DMS 273 treated with DMSO at 0.1 percent for 48 hours (cell line): ENCODE data around the gene FMNL1.
A peak's percentile ranks its signal among the peaks of the same experiment; 100 is the strongest.

Experiments
- DNase-seq: peaks from one replicate; lab custom pipeline; 2025; lab: John Stamatoyannopoulos, UW

FMNL1 gene

DNA sequence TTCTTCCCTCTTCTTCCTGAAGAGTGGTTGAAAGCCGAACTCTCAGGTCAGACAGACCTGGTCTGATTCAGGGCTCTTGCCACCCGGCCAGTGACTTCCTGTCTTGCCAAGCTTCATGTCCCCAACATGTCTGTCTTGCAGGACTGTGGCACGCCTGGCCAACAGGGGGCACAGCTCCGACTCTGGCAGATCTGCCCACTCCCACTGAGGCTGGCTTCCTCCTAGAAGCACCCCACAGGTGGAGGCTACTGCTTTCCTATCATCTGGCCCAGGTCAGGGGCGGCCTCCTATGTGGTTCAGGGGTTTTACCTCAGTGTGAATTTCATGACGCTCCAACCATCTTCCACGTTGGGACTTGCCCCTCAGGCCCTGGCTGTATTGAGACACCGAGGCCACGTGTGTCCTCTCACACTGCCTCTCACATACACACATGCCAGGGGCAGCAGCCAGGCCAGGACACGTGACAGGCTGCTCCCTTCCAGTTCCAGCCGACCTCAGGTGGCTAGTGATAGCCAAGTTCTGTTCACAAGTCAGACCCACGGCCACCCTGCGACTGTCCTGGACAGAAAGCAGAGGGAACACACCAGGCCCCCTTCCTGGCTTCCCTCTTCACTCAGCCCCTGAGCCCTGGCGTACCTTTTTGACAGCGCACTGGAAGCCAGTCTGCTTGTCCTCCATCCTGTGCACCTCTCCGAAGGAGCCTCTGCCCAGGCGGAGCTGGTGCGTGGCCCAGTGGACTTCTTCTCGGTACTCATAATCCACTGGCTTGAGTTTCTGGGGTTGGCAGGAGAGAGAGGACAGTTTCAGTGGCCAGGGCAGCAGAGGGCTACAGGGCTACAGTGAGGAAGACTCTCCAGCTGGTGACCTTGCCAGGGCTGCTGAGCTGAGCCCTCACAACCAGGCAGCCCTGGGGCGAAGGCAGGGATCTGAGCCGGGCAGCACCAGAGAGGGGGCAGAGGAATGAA, 62.8 kb downstream of the FMNL1 start:
- no peak for DNase-seq

- no peak for DNase-seq
Observed at GRCh38 chr17:45286286-45286685, 64.6 kb downstream of the FMNL1 start.

DNA sequence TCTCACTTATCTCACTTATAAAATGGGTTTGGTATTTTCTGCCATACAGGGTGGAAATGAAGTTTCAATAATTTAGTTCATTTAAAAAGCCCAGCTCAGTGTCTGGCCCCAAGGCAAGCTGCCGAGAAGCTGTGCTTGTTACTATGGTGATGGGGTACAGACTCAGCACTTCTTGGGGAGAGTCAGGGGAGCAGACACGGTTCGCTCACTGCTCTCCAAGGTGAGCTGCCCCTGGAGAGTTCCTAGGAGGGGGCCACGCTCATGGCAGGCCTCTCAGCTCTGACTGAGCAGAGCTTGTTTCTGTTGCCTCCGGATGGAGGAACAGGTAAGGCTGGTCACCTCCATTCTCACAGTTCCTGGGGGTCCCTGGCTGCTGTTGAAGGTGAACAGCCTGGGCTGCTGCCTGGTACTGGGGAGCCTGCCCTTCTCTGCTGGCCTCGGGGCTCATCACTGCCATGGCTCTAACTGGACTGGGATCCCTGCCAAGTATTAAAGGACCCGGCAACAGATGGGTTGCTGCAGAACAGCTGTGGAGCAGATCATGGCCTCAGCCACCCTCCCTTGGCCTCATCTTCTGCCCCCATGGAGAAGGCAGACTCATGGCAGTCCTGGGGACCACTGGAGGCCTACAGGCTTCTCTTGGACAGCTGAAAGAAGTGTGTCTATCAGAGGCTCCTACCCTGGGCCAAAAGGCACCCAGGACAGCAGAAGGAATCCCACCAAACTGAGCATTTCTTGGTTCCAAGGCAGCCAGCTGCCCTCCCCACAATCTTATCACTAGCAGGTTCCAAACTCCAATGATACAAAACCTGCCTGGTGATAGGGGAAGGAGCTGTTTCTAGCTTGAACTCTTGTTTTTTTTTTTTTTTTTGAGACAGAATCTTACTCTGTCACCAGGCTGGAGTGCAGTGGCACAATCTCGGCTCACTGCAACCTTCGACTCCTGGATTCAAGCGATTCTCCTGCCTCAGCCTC, 66.1 kb downstream of the FMNL1 start:
- peak; percentile 85 for DNase-seq

- no peak for DNase-seq
Observed at GRCh38 chr17:45288825-45289224, 67.1 kb downstream of the FMNL1 start.

- peak; percentile 54 for DNase-seq
Observed at GRCh38 chr17:45289301-45290268, 67.9 kb downstream of the FMNL1 start.

DNA sequence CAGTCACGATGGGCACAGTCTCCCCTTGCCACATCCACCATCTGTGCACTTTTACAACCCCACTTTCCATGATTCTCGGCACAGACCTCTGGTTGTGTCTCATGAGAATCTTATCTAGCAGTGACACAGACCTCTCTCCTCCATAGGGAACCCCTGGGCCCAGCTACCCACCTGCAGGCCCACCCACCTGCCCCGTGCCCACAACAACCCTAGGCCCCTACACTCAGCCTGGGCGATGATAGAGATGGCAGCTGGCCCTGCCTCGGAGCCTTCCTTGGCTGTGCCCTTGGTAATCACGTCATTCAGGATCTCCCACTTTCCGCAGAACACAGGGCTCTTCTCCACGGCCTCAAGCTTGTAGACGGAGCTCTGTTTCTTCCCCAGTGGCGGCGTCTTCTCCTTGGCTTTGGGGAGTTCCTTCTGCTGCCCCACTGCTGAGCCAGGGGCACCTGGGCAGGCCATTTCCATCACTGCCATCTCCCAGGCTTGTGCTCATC, 68.6 kb downstream of the FMNL1 start:
- DNase-seq = no peak

DNA sequence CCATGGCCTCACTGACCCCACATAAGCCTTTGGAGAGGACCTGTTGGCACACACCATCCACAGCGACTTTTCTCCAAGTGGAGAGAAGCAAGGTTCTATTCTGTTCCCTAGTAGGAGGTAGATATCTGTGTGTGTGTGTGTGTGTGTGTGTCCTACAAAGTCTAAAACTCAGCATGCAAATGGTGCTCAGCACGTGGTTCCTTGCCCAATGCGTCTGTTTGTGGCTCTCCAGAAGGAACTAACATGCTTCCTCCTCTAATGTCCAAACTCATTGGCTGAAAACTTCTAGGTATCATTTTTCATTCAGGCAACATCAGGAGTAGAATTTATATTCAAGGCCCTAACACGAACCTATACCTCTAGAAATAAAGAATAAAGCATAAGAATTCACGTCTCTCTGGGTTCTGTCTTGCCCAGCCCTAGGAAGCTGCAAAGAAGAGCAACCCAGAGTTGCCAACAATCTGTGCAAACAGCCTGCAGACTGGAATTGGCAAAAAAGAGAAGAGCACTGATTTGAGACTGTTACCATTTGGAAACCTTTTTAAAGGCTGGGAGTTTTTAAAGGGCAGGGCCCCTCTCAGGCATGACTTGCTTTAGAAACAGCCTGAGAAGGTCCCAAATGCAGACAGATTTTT, 69.6 kb downstream of the FMNL1 start:
- DNase-seq = no peak

- no peak for DNase-seq
Observed at GRCh38 chr17:45292696-45293412, 71.2 kb downstream of the FMNL1 start.

DNA sequence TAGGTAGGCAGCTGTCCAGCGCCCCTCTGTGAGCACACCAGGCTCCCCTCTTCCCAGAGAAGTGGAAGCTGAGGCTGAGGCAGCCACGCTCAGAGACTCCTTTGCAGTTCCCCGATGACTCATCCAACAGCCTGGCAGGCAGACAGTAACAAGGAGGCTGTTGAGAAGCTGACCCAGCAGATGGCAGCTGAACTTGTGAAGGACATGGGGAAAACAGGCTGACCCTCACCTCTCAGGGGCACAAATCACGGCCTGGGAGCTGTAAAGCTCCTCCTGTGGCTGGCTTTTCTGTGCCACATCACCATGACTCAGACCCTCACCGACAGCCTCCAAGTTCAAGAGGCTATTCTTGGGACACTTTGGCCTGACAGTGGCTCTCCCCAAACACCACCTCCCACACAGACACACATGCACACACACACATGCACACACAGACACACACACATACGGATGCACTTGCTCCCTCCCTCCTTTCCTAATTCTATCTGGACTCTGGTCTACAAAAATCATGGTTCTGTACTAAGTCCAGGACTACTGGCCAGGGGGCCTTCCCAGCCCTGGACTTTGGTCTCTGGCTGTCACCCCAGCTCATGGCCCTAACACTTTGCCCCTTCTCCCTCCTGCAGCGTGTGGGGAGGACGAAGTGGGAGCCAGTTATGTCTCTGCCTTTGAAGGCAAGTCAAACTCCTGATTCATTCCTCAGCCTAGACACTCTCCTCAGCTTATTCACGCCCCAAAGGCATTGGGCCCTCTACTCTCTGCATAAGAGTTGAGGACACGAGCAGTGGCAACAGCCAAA, 71.9 kb downstream of the FMNL1 start:
- peak; percentile 83 for DNase-seq

DNA sequence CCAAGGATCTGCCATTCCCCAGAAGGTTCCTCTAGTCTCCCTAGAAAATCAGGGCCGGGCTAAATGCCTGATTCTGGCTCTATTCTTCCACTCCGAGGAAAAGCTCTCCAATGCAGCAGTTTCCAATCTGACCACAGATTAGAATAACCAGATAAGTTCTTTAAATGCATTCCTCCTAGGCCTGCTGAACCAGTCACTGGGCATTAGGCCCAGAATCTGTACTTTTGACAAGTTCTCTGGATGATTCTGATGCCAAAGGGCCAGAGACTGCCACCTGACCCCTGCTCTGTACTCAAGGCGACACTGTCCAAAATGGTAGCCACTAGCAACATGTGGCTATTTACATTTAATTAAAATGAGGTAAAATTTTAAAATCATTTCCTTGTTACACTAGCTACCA, 72.8 kb downstream of the FMNL1 start:
- DNase-seq = no peak

- DNase-seq = no peak
Observed at GRCh38 chr17:45296003-45296832, 74.5 kb downstream of the FMNL1 start.

DNA sequence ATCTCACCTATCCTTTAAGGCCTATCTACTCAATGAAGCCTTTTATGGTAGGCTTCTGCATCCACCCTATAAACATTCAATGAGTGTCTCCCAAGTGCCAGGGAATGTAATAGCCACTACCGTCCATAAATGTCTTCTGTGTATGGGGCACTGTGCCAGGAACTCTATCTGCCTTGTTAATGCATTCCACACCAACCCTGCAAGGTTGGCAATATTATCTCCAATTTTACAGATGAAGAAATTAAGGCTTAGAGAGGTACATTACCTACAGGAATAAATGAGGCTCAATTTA, 75.1 kb downstream of the FMNL1 start:
- no peak for DNase-seq
